GM18507 (cell line): Measurements from ENCODE around the gene NUAK1.

ENCODE experiments used
- DNase-seq: peaks from one replicate; pipeline ENCODE4 v3.0.0; 2011; ENCODE audit warnings: low read depth; ENCODE audit not compliant: insufficient read length; ENCODE audit errors: extremely low spot score
- FAIRE-seq: peaks from 2 replicates; lab custom pipeline; 2011; peaks lifted over from hg19 to GRCh38; lab: Jason Lieb, UNC

The NUAK1 gene

DNA sequence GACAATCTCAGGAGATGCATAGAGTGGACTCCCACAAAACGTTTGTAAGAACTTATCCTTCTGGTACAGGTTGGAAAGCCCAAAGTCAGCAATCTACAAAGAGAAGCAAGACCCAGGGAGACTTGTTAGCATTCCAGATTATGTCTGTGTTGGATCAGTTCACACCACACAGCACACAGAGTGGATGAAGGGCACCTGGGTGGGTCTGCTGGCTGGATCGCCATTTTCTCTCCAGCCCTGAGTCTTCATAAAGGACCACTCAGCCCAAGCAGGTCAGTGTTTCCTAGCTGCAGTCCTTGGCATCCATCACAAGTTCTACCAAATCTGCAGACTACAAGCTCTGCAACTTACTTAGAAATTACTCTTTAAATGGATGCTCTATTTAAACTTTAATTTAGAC lies 66.0 kb downstream of the NUAK1 start:
- no peak for FAIRE-seq
- no peak for DNase-seq

- no peak for FAIRE-seq
- DNase-seq, result no peak
These were observed 67.1 kb downstream of the NUAK1 start for GRCh38 chr12:106071686-106072085.

- FAIRE-seq (no peak), DNase-seq (no peak)
These were observed 68.1 kb downstream of the NUAK1 start for GRCh38 chr12:106070611-106071010.

- DNase-seq (no peak), FAIRE-seq (no peak)
These were observed 68.6 kb downstream of the NUAK1 start for GRCh38 chr12:106070147-106070546.

GRCh38 chr12:106068296-106068695 lies 70.5 kb downstream of the NUAK1 start:
- DNase-seq (no peak), FAIRE-seq (no peak)

GRCh38 chr12:106067606-106068205 lies 71.0 kb downstream of the NUAK1 start:
- FAIRE-seq (no peak), DNase-seq (no peak)

DNA sequence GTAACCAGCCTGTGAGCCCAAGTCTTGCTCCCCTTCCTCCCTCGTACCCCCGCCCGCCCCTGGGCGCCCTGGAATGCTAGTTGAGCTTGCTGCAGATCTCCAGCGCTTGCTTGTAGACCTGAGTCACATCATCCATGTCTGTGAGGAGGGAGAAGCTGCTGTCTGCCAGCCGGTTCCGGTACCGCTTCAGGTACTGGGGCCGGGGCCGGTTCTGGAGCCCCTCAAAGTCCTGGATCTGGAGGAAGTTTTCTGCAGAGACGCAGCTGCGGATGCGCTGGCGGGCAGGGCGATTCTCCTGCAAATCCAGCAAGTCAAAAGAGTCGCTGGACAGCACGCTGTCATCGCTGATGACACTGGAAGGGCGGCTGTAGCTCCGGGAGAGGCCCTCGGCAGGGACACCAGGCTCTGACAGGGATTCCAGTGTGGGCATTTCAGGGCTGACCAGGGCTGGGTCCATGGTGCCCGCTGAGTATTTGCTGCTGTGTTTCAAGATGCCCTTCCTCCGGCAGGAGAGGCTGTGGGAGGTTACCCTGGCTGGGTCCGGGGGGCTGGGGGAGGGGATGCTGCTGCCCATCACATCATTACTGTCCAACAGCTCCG lies 71.9 kb downstream of the NUAK1 start:
- FAIRE-seq, result no peak
- no peak for DNase-seq

GRCh38 chr12:106066051-106066705 lies 72.6 kb downstream of the NUAK1 start:
- DNase-seq (no peak), FAIRE-seq (no peak)

DNA sequence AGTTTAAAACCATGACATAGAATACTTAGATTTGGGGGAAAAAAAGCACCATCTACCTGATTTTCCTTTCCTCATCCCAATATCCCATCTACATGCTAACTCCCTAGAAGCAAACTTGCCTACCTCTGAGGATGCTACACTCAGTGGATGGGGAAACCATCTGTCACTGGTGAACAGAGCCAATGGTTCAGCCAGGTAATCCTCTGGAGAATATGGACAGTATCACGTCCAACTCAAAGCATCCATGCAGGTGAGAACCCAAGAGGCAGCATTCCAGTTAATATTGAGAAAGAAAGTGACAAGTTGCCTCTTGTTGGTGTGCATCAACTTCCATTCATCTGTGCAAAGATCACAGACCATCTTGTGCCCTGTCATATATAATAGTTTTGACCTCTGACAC lies 73.2 kb downstream of the NUAK1 start:
- DNase-seq (no peak), FAIRE-seq (no peak)

- DNase-seq (no peak), FAIRE-seq (no peak)
These were observed 74.1 kb downstream of the NUAK1 start for GRCh38 chr12:106064721-106065021.

- no peak for FAIRE-seq
- DNase-seq, result no peak
These were observed 74.7 kb downstream of the NUAK1 start for GRCh38 chr12:106063826-106064720.

- FAIRE-seq, result no peak
- DNase-seq, result no peak
These were observed 76.1 kb downstream of the NUAK1 start for GRCh38 chr12:106062693-106063092.

GRCh38 chr12:106058256-106059182 lies 80.2 kb downstream of the NUAK1 start:
- DNase-seq, result no peak
- no peak for FAIRE-seq

DNA sequence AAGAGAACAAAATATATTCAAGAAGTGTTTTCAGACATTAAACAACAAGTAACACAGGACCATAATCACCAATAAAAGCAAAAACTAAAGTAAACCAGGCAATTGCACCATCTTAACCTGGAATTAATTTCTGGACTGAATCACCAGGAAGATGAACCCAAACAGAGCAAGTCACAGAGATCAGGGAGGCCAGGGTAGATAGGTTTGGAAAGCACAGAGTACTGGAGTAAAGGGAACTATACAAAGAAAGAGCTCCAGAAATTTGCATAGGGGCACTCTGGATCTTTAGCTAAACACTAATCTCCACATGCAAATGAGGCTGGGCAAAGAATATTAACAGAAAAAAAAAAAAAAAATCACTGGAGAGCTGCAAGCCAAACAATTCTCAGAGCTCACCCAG lies 84.7 kb downstream of the NUAK1 start:
- DNase-seq (no peak), FAIRE-seq (no peak)

- FAIRE-seq (no peak), DNase-seq (no peak)
These were observed 86.8 kb downstream of the NUAK1 start for GRCh38 chr12:106051853-106052531.

- DNase-seq, result no peak
- no peak for FAIRE-seq
These were observed 89.2 kb downstream of the NUAK1 start for GRCh38 chr12:106049546-106049945.

DNA sequence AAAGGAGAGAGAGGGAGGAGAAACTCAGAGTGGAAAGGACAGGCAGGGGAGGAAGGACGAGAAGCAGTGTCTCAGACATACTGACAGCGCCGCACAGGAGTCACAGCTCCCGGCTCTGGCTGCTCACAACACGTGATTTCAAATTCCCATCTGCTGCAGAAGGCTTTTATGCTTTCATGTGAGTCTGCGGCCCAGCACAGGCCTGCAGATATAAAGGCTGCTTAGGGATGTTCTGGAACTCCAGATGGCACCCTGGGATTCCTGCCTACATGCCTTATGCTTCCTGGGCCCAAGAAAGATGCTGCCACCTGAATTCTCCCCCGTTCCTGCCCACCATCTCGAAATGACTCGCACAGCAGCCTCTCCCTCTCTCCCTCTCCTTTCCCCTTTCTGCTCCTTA lies 89.6 kb downstream of the NUAK1 start:
- FAIRE-seq (no peak), DNase-seq (no peak)

DNA sequence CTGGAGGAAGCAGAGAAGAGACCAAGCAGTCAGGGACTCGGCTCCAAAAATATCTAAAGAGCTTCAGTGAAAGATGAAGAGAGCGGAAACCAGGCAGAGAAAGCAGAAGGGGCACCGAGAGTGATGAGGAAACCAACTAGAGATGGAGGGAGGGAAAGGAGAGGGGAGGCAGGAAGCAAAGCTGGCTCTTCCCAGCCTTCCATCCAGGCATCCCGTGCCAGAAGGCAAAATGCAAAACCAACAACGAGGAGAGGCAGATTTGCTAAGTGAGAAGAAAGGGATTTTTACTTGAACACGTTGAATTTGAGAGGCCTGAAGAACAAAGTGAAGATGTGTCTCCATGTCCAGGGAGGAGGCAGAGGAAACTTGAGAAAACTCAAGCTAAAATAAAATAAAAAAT lies 90.1 kb downstream of the NUAK1 start:
- DNase-seq (no peak), FAIRE-seq (no peak)

DNA sequence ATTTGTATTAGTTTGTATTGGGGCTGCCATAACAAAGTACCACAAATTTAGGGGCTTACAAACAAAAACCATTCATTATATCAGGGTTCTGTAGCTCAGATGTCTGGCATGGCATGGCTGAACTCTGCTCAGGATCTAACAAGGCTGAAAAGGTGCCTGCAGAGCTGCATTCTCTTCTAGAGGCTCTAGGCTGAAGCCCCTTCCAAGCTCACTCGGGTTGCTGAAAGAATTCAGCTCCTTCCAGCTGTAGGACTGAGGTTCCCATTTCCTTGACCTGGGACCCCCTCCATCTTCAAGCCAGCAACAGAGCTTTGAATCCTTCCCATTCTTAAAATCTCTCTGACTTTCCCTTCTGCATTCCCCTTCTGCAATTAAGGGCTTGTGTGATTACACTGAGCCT lies 90.7 kb downstream of the NUAK1 start:
- FAIRE-seq, result no peak
- DNase-seq, result no peak
